ENCODE results near the gene LCE3D. TPM values are rescaled to one million over a fixed set of nuclear protein-coding genes. Genes with fewer than 3 reads are reported as not detected.

LCE3D gene
- total RNA-seq, 4 donors from 2014 or later = 3.7 to 27.1 (median 15.4) TPM

GRCh38 chr1:152543820-152544219 lies 36.5 kb downstream of the LCE3D start:
- DNase-seq (ENCODE audit: low spot score in 2 of 2) = no peak
- 90% methylated on average over 2 of the region's 4 CpGs for WGBS
- H3K9me3 ChIP-seq = no peaks in the 10 kb centered on the region
- H3K36me3 ChIP-seq = no peaks in the 10 kb centered on the region
- H3K4me1 ChIP-seq = no peaks in the 10 kb centered on the region
- no peak overlapping the region for H3K4me3 ChIP-seq
- no peaks in the 10 kb centered on the region for H3K27me3 ChIP-seq
- no peak overlapping the region for H3K27ac ChIP-seq
- TF ChIP-seq POLR2AphosphoS5 (IDR thresholded peaks at IDR 0.05) (no peak), POLR2A (IDR thresholded peaks at IDR 0.05) (no peak), EP300 (IDR thresholded peaks at IDR 0.05) (no peak), CTCF (IDR thresholded peaks at IDR 0.05) (no peak)

- H3K27me3 ChIP-seq = no peaks in the 10 kb centered on the region
- no peaks in the 10 kb centered on the region for H3K36me3 ChIP-seq
- H3K4me1 ChIP-seq = no peaks in the 10 kb centered on the region
- 56% methylated on average over 2 of the region's 2 CpGs for WGBS
- no peak overlapping the region for H3K4me3 ChIP-seq
- TF ChIP-seq POLR2A (IDR thresholded peaks at IDR 0.05) = no peak
- DNase-seq (ENCODE audit: low spot score in 2 of 2) = no peak
- no peaks in the 10 kb centered on the region for H3K9me3 ChIP-seq
- no peak overlapping the region for H3K27ac ChIP-seq
Measured at GRCh38 chr1:152539901-152540300, 40.4 kb downstream of the LCE3D start.

GRCh38 chr1:152537496-152537895 lies 42.8 kb downstream of the LCE3D start:
- Histone ChIP-seq H3K27me3 (no peaks in the 10 kb centered on the region), H3K4me3 (no peak overlapping the region), H3K9me3 (no peaks in the 10 kb centered on the region), H3K27ac (no peak overlapping the region), H3K36me3 (no peaks in the 10 kb centered on the region), H3K4me1 (no peaks in the 10 kb centered on the region)
- TF ChIP-seq EP300 (IDR thresholded peaks at IDR 0.05) = no peak
- no peak for TF ChIP-seq POLR2AphosphoS5 (IDR thresholded peaks at IDR 0.05)
- no peak for TF ChIP-seq CTCF (IDR thresholded peaks at IDR 0.05)
- TF ChIP-seq POLR2A (IDR thresholded peaks at IDR 0.05) = no peak
- 47% methylated on average over 4 of the region's 4 CpGs for WGBS
- no peak for DNase-seq (ENCODE audit: low spot score in 2 of 2)

GRCh38 chr1:152535774-152536173 lies 44.5 kb downstream of the LCE3D start:
- 78% methylated on average over 3 of the region's 3 CpGs for WGBS
- H3K9me3 ChIP-seq = no peaks in the 10 kb centered on the region
- DNase-seq (ENCODE audit: low spot score in 2 of 2) = no peak
- no peak overlapping the region for H3K27ac ChIP-seq
- no peak for TF ChIP-seq POLR2A (IDR thresholded peaks at IDR 0.05)
- no peak for TF ChIP-seq POLR2AphosphoS5 (IDR thresholded peaks at IDR 0.05)
- no peak for TF ChIP-seq EP300 (IDR thresholded peaks at IDR 0.05)
- TF ChIP-seq CTCF (IDR thresholded peaks at IDR 0.05) = no peak
- H3K36me3 ChIP-seq = no peaks in the 10 kb centered on the region
- no peak overlapping the region for H3K4me3 ChIP-seq
- H3K4me1 ChIP-seq = no peaks in the 10 kb centered on the region
- no peaks in the 10 kb centered on the region for H3K27me3 ChIP-seq

GRCh38 chr1:152533327-152533938 lies 46.9 kb downstream of the LCE3D start:
- TF ChIP-seq CTCF (IDR thresholded peaks at IDR 0.05) (peak; percentile 33 to 60), POLR2A (IDR thresholded peaks at IDR 0.05) (no peak)
- H3K4me1 ChIP-seq = no peaks in the 10 kb centered on the region
- no peak overlapping the region for H3K4me3 ChIP-seq
- no peaks in the 10 kb centered on the region for H3K9me3 ChIP-seq
- DNase-seq (ENCODE audit: low spot score in 2 of 2) = no peak
- 20% methylated on average over 7 of the region's 7 CpGs for WGBS
- H3K36me3 ChIP-seq = no peaks in the 10 kb centered on the region
- H3K27ac ChIP-seq = no peak overlapping the region
- H3K27me3 ChIP-seq = no peaks in the 10 kb centered on the region

Other genes with a start within 250 kb of the LCE3D start
- 1,000 to 10,000 TPM in 3 of 4 donors, 100 to 1,000 TPM in 1; 259 to 1,520 (median 1,297) TPM for gene FLG2, start 220.5 kb downstream of the LCE3D start, total RNA-seq
- gene CRNN, start 166.3 kb downstream of the LCE3D start, total RNA-seq = 10 to 100 TPM in 1 of 4 donors, 1 to 10 TPM in 2, under 1 TPM in 1; 0.72 to 12.6 (median 5.4) TPM
- gene LCE5A, start 69.7 kb downstream of the LCE3D start, total RNA-seq = 100 to 1,000 TPM in 3 of 4 donors, 10 to 100 TPM in 1; 41.1 to 222 (median 140) TPM
- 100 to 1,000 TPM in 3 of 4 donors, 10 to 100 TPM in 1; 19.1 to 228 (median 129) TPM for gene CRCT1, start 66.0 kb downstream of the LCE3D start, total RNA-seq
- 10 to 100 TPM in 1 of 4 donors, 1 to 10 TPM in 2, not detected in 1; 4.8 to 19.0 (median 7.4) TPM for gene LCE3E, start 13.7 kb downstream of the LCE3D start, total RNA-seq
- not detected for gene LCE3C, start 19.7 kb upstream of the LCE3D start, total RNA-seq
- gene LCE3B, start 33.3 kb upstream of the LCE3D start, total RNA-seq = not detected
- not detected for gene LCE3A, start 42.6 kb upstream of the LCE3D start, total RNA-seq
- gene LCE2D, start 82.9 kb upstream of the LCE3D start, total RNA-seq = 100 to 1,000 TPM in 3 of 4 donors, 10 to 100 TPM in 1; 11.8 to 304 (median 222) TPM
- gene LCE2C, start 94.8 kb upstream of the LCE3D start, total RNA-seq = 100 to 1,000 TPM in 3 of 4 donors, 10 to 100 TPM in 1; 66.5 to 669 (median 515) TPM
- 1,000 to 10,000 TPM in 2 of 4 donors, 100 to 1,000 TPM in 1, 10 to 100 TPM in 1; 91.9 to 1,442 (median 997) TPM for gene LCE2B, start 105.6 kb upstream of the LCE3D start, total RNA-seq
- 100 to 1,000 TPM in 3 of 4 donors, 10 to 100 TPM in 1; 28.2 to 457 (median 159) TPM for gene LCE2A, start 117.8 kb upstream of the LCE3D start, total RNA-seq
- 1 to 10 TPM in 3 of 4 donors, not detected in 1; 3.0 to 7.7 (median 3.6) TPM for gene LCE4A, start 127.6 kb upstream of the LCE3D start, total RNA-seq
- 100 to 1,000 TPM in 3 of 4 donors, 10 to 100 TPM in 1; 20.9 to 138 (median 131) TPM for gene KPRP, start 177.5 kb upstream of the LCE3D start, total RNA-seq
- 10 to 100 TPM in 3 of 4 donors, not detected in 1; 23.4 to 71.3 (median 42.8) TPM for gene LCE1F, start 194.6 kb upstream of the LCE3D start, total RNA-seq
- gene LCE1E, start 205.7 kb upstream of the LCE3D start, total RNA-seq = 10 to 100 TPM in 3 of 4 donors, 1 to 10 TPM in 1; 5.5 to 71.0 (median 29.6) TPM
- 100 to 1,000 TPM in 2 of 4 donors, 10 to 100 TPM in 2; 32.8 to 203 (median 101) TPM for gene LCE1D, start 216.2 kb upstream of the LCE3D start, total RNA-seq
- 1,000 to 10,000 TPM in 3 of 4 donors, 10 to 100 TPM in 1; 73.2 to 1,471 (median 1,283) TPM for gene LCE1C, start 226.1 kb upstream of the LCE3D start, total RNA-seq
- 100 to 1,000 TPM in 3 of 4 donors, 10 to 100 TPM in 1; 29.6 to 197 (median 166) TPM for gene LCE1B, start 231.5 kb upstream of the LCE3D start, total RNA-seq
- gene LCE1A, start 247.0 kb upstream of the LCE3D start, total RNA-seq = 100 to 1,000 TPM in 3 of 4 donors, 10 to 100 TPM in 1; 69.4 to 516 (median 417) TPM

Data from suprapubic skin (tissue), 4 donors.